Prostate gland (tissue), 2 donors: ENCODE measurements around the gene SH3BP4.

Source experiments
- POLR2A ChIP-seq: fragments of 450-650 bp; IDR thresholded peaks from one replicate; pipeline ENCODE4 v1.6.1; 2016; ENCODE audit warnings: antibody characterized with exemption, mild to moderate bottlenecking
- POLR2AphosphoS5 ChIP-seq: sonication (generic); formaldehyde crosslinking; IDR thresholded peaks from one replicate; pipeline ENCODE4 v1.6.1; 2017; ENCODE audit warnings: antibody characterized with exemption
- TF ChIP-seq, protein P1 (sequence below), 4 experiments: fragments of 200-600 bp in 2 of 4; fragments of 450-650 bp in 2 of 4; sonication (generic) in 2 of 4; IDR thresholded peaks; 1 replicate in 3 of 4; 2 replicates in 1 of 4; pipeline ENCODE4 v1.5.1; 2016 to 2019; ENCODE audit warnings: antibody characterized with exemption in 4 of 4, mild to moderate bottlenecking in 2 of 4, moderate library complexity in 2 of 4

DNA sequence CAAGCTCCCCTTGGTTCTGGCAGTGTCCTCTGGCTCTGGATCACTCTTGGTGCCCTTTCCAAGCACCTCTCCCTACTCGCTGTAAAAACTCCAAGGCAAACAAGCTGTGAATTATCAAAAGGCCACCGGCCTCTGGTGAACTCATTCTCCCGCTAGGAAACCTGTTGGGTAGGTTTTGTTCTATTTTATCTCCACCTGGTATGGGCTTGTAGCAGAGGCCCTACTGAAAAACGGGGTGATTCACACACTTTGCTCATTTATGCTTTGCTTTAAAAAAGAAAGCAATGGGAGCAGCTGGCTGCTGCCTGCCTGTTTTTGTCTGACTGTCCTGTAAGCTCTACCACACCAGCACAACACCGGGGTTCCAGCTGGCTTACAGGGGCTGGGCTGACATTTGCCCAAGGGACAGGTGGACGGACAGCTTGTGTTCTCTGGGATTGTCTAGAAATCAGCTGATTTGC, 56.8 kb downstream of the SH3BP4 start:
- TF ChIP-seq, protein P1, sequence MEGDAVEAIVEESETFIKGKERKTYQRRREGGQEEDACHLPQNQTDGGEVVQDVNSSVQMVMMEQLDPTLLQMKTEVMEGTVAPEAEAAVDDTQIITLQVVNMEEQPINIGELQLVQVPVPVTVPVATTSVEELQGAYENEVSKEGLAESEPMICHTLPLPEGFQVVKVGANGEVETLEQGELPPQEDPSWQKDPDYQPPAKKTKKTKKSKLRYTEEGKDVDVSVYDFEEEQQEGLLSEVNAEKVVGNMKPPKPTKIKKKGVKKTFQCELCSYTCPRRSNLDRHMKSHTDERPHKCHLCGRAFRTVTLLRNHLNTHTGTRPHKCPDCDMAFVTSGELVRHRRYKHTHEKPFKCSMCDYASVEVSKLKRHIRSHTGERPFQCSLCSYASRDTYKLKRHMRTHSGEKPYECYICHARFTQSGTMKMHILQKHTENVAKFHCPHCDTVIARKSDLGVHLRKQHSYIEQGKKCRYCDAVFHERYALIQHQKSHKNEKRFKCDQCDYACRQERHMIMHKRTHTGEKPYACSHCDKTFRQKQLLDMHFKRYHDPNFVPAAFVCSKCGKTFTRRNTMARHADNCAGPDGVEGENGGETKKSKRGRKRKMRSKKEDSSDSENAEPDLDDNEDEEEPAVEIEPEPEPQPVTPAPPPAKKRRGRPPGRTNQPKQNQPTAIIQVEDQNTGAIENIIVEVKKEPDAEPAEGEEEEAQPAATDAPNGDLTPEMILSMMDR (IDR thresholded peaks at IDR 0.05) = no peak
- TF ChIP-seq POLR2A = no peak
- peak; percentile 93 for TF ChIP-seq POLR2AphosphoS5
